ENCODE data around the gene RAB11FIP4.

The RAB11FIP4 gene

DNA sequence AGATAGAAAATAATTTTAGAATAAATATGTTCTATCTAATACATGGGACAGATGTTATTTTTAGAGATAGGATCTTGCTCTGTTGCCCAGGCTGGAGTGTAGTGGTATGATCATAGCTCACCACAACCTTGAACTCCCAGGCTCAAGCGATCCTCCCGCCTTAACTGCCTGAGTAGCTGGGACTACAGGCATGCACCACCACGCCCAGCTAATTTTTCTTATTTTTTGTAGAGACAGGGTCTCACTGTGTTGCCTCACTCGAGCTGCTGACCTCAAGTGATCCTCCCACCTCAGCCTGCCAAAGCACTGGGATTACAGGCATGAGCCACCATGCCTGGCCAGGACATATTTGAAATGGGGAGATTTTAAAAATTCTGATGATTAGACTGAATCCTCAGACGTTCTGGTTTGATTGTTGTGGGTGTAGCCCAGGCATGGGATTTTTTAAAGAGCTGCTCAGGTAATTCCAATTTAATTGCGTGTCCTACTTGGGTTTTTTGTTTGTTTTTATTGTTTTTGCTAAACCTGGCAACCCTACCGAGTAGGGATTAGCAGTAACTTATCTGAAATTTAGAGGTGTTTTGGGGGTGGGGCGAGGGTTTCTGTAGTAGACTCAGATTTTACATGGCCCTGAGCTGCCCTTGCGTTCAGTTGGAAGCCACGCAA, 142.9 kb downstream of the RAB11FIP4 start:
- DNase-seq (ENCODE audit: insufficient read length, low spot score) = no peak
- TF ChIP-seq, protein P1, sequence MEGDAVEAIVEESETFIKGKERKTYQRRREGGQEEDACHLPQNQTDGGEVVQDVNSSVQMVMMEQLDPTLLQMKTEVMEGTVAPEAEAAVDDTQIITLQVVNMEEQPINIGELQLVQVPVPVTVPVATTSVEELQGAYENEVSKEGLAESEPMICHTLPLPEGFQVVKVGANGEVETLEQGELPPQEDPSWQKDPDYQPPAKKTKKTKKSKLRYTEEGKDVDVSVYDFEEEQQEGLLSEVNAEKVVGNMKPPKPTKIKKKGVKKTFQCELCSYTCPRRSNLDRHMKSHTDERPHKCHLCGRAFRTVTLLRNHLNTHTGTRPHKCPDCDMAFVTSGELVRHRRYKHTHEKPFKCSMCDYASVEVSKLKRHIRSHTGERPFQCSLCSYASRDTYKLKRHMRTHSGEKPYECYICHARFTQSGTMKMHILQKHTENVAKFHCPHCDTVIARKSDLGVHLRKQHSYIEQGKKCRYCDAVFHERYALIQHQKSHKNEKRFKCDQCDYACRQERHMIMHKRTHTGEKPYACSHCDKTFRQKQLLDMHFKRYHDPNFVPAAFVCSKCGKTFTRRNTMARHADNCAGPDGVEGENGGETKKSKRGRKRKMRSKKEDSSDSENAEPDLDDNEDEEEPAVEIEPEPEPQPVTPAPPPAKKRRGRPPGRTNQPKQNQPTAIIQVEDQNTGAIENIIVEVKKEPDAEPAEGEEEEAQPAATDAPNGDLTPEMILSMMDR (IDR thresholded peaks at IDR 0.05; ENCODE audit: insufficient read depth, missing control alignments) = no peak
- FAIRE-seq = no peak

DNA sequence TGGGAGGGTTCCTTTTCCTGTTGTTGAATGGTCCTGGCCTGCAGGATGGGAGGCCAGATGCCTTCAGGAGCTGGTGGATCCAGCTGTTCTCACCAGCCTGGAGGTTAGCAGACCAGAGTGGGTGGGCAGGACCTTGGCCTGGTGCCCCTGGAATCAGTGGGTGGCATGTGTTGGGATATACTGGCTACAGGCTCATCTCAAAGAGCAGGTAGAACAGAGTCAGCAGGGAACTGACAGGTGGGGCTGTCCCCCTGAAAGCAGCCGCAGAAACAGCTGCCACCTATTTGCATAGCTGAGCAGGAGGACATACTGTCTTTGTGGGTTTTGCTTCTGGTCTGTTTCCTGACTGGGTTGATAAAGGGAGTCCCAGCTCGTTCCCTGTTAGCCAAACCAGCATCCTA, 144.1 kb downstream of the RAB11FIP4 start:
- no peak for DNase-seq (ENCODE audit: insufficient read length, low spot score)
- FAIRE-seq = no peak
- TF ChIP-seq, protein P1 (IDR thresholded peaks at IDR 0.05; ENCODE audit: insufficient read depth, missing control alignments) = no peak

DNA sequence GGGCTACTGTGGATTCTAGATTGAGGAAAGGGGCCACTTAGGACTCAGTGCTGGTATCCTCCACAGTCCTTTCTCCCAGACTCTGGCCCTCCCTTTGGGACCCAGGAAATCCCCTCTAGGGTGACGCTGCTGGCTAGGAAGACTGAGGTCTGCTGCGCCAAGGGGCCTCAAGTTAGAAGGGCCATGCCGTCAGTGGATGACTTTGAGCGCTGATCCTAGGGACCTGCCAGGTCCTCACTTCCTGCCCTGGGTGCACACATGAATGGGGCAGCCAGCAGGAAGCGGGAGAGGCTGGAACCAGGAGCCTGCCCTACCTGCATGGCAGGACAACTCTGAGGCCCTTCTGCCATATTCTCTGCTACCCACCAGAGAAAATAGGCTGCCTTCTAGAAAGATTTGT, 145.0 kb downstream of the RAB11FIP4 start:
- TF ChIP-seq, protein P1 (IDR thresholded peaks at IDR 0.05; ENCODE audit: insufficient read depth, missing control alignments) = no peak
- DNase-seq (ENCODE audit: insufficient read length, low spot score) (no peak), FAIRE-seq (no peak)

DNA sequence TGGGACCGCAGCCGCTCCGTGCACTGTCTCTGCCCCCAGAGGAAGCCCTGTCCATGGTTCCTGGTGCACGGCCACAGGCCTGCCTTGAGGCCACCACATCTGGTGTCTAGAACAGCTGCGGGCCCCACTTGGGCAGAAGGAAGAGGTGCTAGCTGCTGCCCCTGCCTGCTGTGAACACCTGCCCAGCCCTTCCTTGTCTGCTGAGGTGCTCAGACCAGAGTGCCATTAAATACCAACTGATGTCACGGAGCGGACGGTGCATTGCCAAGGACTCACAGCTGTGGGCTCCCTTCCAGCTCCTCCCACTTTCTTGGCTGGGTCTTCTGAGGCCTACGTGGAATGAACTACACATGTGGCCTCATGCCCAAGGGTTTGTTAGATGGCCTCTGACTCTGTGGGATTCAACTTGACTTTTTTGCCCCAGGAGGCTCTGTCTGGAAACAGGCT, 146.1 kb downstream of the RAB11FIP4 start:
- TF ChIP-seq, protein P1 (IDR thresholded peaks at IDR 0.05; ENCODE audit: insufficient read depth, missing control alignments) = no peak
- DNase-seq (ENCODE audit: insufficient read length, low spot score) (no peak), FAIRE-seq (no peak)

DNA sequence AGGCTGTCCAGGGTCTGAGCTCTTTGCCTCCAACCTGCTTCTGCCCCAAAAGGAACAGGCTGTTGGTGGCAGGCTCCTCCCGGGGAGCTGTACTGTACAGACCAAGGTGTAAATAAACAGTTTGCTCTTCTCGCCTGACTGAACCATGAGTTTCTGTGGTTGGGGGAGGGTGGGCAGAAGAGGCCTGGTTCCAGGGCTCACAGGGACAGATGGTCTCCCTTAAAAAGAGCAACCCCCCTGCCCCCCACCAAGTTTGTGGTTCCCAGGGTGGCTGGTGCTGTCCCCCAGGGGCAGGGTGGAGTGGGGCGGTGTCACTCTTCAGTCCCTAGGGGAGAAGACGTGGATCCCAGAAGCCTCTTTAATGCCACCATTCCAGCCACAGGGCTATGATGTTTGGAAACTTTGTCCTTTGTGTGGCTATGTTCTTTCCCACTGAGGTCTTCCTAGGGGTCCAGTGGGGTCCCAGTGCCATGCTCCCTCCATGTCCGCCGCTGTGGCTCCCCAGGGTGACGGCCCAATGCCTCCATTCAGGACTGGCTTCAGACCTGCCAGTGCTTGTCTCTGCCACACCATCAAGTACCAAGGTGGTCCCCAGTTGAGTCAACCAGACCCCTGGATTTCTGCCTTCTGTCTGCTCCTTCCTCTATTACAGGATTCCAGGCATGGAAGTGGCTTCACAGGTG, 146.7 kb downstream of the RAB11FIP4 start:
- DNase-seq (ENCODE audit: insufficient read length, low spot score) (no peak), FAIRE-seq (no peak)
- TF ChIP-seq, protein P1 (IDR thresholded peaks at IDR 0.05; ENCODE audit: insufficient read depth, missing control alignments) = no peak

DNA sequence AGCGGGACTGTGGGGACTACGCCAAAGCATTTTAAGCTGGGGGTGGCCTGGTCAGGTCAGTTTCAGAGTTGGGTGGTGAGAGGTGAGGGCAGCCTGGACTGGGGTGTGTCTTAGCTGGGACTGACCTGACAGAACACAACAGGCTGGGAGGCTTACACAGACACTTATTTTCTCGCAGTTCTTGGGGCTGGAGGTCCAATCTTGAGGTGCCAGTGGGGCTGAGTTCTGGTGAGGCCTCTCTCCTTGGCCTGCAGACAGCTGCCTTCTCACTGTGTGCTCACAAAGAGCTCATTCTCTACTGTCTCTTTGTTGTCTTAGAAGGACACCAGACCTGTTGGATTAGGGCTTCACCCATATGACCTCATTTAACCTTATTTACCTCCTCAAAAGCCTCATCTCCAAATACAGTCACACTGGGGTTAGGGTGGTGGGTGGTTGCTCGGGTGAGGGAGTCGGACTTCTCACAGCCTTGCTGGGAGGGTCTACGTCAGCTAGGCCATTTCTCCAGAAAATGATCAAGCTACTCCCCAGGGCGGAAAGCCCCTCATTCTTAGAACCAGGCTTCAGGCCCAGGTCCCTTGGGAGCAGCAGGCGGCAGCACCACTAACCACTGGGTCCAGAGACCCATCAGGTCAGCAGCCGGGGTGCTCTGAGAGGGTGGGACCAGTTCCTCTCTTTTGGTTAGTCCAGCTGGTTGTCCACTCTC, 149.3 kb downstream of the RAB11FIP4 start:
- DNase-seq (ENCODE audit: insufficient read length, low spot score) (peak; percentile 4), FAIRE-seq (no peak)
- TF ChIP-seq, protein P1 (IDR thresholded peaks at IDR 0.05; ENCODE audit: insufficient read depth, missing control alignments) = no peak
